Hepatocyte (in vitro differentiated cells): ENCODE measurements around the gene STARD13. TPM values are rescaled to one million over a fixed set of nuclear protein-coding genes. Genes with fewer than 3 reads are reported as not detected.

ENCODE experiments used
- DNase-seq: peaks from one replicate; pipeline ENCODE4 v3.0.0-alpha.2; 2016; ENCODE audit warnings: low spot score
- H2AFZ ChIP-seq: fragments of 200-600 bp; sonication (generic); 2 replicates; pipeline ENCODE4 v1.6.0; 2016; ENCODE audit warnings: antibody characterized with exemption, mild to moderate bottlenecking
- H3K27ac ChIP-seq: fragments of 200-600 bp; sonication (generic); 2 replicates; pipeline ENCODE4 v1.5.1; 2016; ENCODE audit warnings: mild to moderate bottlenecking
- H3K27me3 ChIP-seq: fragments of 200-600 bp; sonication (generic); 2 replicates; pipeline ENCODE4 v1.6.1; 2016
- H3K36me3 ChIP-seq: fragments of 200-600 bp; sonication (generic); replicated peaks from 2 replicates; pipeline ENCODE4 v1.5.1; 2016; ENCODE audit warnings: low read depth; ENCODE audit not compliant: insufficient read depth
- H3K4me1 ChIP-seq: fragments of 200-600 bp; sonication (generic); 2 replicates; pipeline ENCODE4 v1.5.1; 2016; ENCODE audit warnings: mild to moderate bottlenecking, moderate library complexity; ENCODE audit not compliant: insufficient read depth
- H3K4me2 ChIP-seq: fragments of 200-600 bp; sonication (generic); 2 replicates; pipeline ENCODE4 v1.6.0; 2016
- H3K4me3 ChIP-seq: fragments of 200-600 bp; sonication (generic); 2 replicates; pipeline ENCODE4 v1.5.1; 2016; ENCODE audit warnings: mild to moderate bottlenecking
- H3K79me2 ChIP-seq: fragments of 200-600 bp; sonication (generic); 2 replicates; pipeline ENCODE4 v1.6.0; 2017; ENCODE audit warnings: mild to moderate bottlenecking
- H3K9me2 ChIP-seq: fragments of 200-600 bp; sonication (generic); replicated peaks from 2 replicates; pipeline ENCODE4 v1.6.0; 2017; ENCODE audit warnings: mild to moderate bottlenecking; ENCODE audit not compliant: insufficient read depth
- H3K9me3 ChIP-seq: fragments of 200-600 bp; sonication (generic); 2 replicates; pipeline ENCODE4 v1.5.1; 2016; ENCODE audit warnings: low read depth, mild to moderate bottlenecking
- H4K20me1 ChIP-seq: fragments of 200-600 bp; sonication (generic); 2 replicates; pipeline ENCODE4 v1.6.0; 2016; ENCODE audit warnings: mild to moderate bottlenecking; ENCODE audit not compliant: insufficient read depth, poor library complexity, severe bottlenecking
- EZH2 ChIP-seq: fragments of 200-600 bp; sonication (generic); IDR thresholded peaks from 2 replicates; pipeline ENCODE4 v1.6.1; 2016; ENCODE audit warnings: antibody characterized with exemption, mild to moderate bottlenecking, borderline replicate concordance
- EZH2phosphoT487 ChIP-seq: fragments of 200-600 bp; sonication (generic); IDR thresholded peaks from one replicate; pipeline ENCODE4 v1.6.1; 2018; ENCODE audit warnings: antibody characterized with exemption, mild to moderate bottlenecking, low read depth, moderate library complexity; ENCODE audit not compliant: unreplicated experiment, severe bottlenecking
- WGBS: methylation state at CpG from one replicate; pipeline ENCODE4 v1.1.6; 2016; ENCODE audit warnings: low lambda C conversion rate; ENCODE audit errors: missing lambda C conversion rate; 5-methylcytosine and 5-hydroxymethylcytosine counted together
- polyA plus RNA-seq: library from polyadenylated mRNA; unstranded; fragments of >200 nt; fragmentation: Nextera tagmentation; extraction: Ambion mirVana; gene quantifications from 2 replicates; pipeline ENCODE4 v1.2.1, GENCODE V29; 2016
- total RNA-seq: library from RNA; depleted of rRNA; stranded (reverse); fragments of >200 nt; gene quantifications from 2 replicates; pipeline ENCODE4 v1.2.3, GENCODE V29; 2014
- TF ChIP-seq, protein P1 (sequence below): fragments of 200-600 bp; sonication (generic); IDR thresholded peaks from 2 replicates; pipeline ENCODE4 v1.5.1; 2016; ENCODE audit warnings: antibody characterized with exemption, mild to moderate bottlenecking; ENCODE audit not compliant: poor library complexity

Gene STARD13
- total and polyA plus RNA-seq, 2 experiments from 2014 or later: 5.4 to 13.5 TPM

DNA sequence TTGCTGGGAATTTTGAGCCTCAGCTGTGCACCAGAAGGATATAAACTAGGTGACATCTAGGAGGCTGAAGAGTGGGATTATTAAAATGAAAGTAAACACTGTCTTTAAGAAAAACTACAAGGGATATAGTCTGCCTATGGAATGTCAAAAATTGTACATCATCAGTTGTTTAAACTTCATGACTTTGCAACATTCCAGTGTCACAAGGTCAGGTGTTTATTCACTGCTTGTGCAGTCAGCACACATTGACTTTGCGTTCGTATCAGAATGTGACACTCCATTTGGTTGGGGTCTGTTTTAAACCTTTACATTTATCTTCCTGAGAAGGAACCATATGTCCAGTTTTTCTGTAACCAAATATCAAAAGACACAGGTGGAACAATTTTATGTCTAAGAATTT lies 183.7 kb downstream of the STARD13 start:
- Histone ChIP-seq H3K9me2 (no peaks in the 10 kb centered on the region), H3K4me2 (no peak overlapping the region), H3K36me3 (no peaks in the 10 kb centered on the region), H4K20me1 (no peaks in the 10 kb centered on the region), H3K79me2 (no peaks in the 10 kb centered on the region), H3K27ac (no peak overlapping the region), H2AFZ (no peak overlapping the region), H3K4me1 (no peaks in the 10 kb centered on the region), H3K9me3 (no peaks in the 10 kb centered on the region), H3K27me3 (no peaks in the 10 kb centered on the region), H3K4me3 (no peak overlapping the region)
- no peak for DNase-seq
- WGBS: 50% methylated on average over 2 of the region's 2 CpGs
- TF ChIP-seq, protein P1, sequence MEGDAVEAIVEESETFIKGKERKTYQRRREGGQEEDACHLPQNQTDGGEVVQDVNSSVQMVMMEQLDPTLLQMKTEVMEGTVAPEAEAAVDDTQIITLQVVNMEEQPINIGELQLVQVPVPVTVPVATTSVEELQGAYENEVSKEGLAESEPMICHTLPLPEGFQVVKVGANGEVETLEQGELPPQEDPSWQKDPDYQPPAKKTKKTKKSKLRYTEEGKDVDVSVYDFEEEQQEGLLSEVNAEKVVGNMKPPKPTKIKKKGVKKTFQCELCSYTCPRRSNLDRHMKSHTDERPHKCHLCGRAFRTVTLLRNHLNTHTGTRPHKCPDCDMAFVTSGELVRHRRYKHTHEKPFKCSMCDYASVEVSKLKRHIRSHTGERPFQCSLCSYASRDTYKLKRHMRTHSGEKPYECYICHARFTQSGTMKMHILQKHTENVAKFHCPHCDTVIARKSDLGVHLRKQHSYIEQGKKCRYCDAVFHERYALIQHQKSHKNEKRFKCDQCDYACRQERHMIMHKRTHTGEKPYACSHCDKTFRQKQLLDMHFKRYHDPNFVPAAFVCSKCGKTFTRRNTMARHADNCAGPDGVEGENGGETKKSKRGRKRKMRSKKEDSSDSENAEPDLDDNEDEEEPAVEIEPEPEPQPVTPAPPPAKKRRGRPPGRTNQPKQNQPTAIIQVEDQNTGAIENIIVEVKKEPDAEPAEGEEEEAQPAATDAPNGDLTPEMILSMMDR: no peak
- no peak for TF ChIP-seq EZH2
- TF ChIP-seq EZH2phosphoT487: no peak

DNA sequence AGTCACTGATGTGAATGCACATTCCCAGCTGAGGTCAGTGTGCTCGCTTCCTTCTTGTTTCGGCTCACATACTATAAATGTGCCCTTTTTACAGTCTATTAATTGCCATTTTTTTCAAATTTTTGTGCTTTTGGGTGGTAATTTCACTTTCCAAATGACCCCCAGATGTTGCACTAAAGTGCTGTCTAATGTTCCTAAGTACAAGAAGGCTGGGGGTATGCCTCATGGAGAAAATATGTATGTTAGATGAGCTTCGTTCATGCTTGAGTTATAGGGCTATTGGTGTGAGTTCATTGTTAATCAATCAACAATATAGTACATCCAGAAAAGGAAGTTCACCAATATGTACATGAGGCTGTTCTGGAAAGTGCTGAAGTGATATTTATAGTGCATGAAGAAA lies 184.7 kb downstream of the STARD13 start:
- no peak overlapping the region for H2AFZ ChIP-seq
- TF ChIP-seq EZH2: no peak
- TF ChIP-seq, protein P1: no peak
- TF ChIP-seq EZH2phosphoT487: no peak
- no peak overlapping the region for H3K27ac ChIP-seq
- no peaks in the 10 kb centered on the region for H3K9me3 ChIP-seq
- H3K36me3 ChIP-seq: no peaks in the 10 kb centered on the region
- DNase-seq: no peak
- H3K4me2 ChIP-seq: no peak overlapping the region
- WGBS: 87% methylated on average over 3 of the region's 3 CpGs
- H3K9me2 ChIP-seq: no peaks in the 10 kb centered on the region
- H3K4me1 ChIP-seq: no peaks in the 10 kb centered on the region
- H3K79me2 ChIP-seq: no peaks in the 10 kb centered on the region
- no peaks in the 10 kb centered on the region for H3K27me3 ChIP-seq
- no peak overlapping the region for H3K4me3 ChIP-seq
- H4K20me1 ChIP-seq: no peaks in the 10 kb centered on the region

DNA sequence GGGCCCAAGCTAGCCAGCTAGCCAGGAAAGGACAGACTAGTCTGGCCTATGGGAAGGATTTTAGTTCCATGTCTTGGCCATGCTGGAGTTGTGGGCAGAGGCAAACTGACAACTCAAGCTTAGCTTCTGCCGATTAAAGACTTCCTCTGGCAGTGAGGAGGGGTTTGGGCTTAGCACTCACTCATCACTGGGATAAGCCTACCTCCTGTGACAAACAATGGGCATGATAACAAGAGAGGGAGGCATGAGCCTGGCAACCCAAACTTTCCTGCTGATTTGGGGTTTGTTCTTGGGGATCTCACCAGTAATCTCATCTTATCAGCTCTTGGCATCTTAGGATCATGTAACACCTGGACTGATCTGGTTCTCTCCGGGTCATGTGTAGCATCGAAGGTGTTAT lies 185.7 kb downstream of the STARD13 start:
- TF ChIP-seq, protein P1: no peak
- TF ChIP-seq EZH2: no peak
- no peak for TF ChIP-seq EZH2phosphoT487
- no peaks in the 10 kb centered on the region for H3K4me1 ChIP-seq

More for the DNA sequence above, 185.7 kb downstream of the STARD13 start:
- no peaks in the 10 kb centered on the region for H4K20me1 ChIP-seq
- H3K79me2 ChIP-seq: no peaks in the 10 kb centered on the region
- no peaks in the 10 kb centered on the region for H3K36me3 ChIP-seq
- DNase-seq: no peak
- H3K9me3 ChIP-seq: no peaks in the 10 kb centered on the region
- H3K4me3 ChIP-seq: no peak overlapping the region
- no peaks in the 10 kb centered on the region for H3K27me3 ChIP-seq
- 57% methylated on average over 3 of the region's 3 CpGs for WGBS
- H2AFZ ChIP-seq: no peak overlapping the region
- no peaks in the 10 kb centered on the region for H3K9me2 ChIP-seq
- no peak overlapping the region for H3K4me2 ChIP-seq
- H3K27ac ChIP-seq: no peak overlapping the region
